HG02970 (cell line): ENCODE data around the gene SARS2.

Experiments
- ATAC-seq: cut with Tn5 transposase; IDR thresholded peaks from one replicate; pipeline ENCODE4 v1.9.1; 2021; ENCODE audit warnings: mild to moderate bottlenecking, moderate library complexity, moderate number of reproducible peaks; ENCODE audit not compliant: unreplicated experiment, low FRiP score

Gene SARS2

DNA sequence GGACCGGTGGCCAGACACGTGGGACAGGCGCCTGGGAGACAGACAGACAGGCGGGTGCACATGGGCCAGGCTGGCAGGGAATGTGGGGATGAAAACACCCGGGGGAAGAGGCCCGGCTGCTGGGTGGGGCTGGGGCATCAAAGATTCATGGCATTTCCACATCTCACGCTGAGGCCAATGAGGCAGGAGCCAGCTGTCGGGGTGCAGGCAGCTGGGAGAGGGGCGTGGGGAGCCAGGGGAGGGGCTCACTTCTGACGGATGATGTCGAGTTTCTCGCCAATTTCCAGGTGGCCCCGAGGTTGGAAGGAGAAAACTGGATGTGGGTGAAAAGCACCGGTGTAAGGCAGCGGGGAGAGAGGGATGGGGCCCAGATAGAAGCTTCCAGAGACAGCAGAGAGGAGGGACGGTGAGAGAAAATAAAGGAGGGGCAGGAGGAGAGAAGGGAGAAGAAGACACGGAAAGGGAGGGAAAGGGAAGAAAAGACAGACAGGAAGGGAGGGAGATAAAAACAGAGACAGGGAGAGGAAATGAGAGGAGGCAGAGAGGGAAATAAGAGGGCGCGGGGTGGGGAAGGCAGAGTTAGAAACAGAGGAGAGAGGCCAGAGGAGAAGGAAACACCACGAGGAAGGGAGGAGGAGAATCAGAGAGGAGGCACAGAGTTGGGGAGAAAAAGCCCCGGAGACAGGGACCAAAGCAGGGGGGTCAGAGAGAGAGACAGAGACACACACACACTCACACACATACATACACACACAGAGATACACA lies 10.5 kb downstream of the SARS2 start:
- no peak for ATAC-seq

GRCh38 chr19:38918526-38918925 lies 12.0 kb downstream of the SARS2 start:
- no peak for ATAC-seq

- ATAC-seq, result no peak
These were observed 12.6 kb downstream of the SARS2 start for GRCh38 chr19:38917921-38918491.

GRCh38 chr19:38917516-38917915 lies 13.0 kb downstream of the SARS2 start:
- no peak for ATAC-seq

DNA sequence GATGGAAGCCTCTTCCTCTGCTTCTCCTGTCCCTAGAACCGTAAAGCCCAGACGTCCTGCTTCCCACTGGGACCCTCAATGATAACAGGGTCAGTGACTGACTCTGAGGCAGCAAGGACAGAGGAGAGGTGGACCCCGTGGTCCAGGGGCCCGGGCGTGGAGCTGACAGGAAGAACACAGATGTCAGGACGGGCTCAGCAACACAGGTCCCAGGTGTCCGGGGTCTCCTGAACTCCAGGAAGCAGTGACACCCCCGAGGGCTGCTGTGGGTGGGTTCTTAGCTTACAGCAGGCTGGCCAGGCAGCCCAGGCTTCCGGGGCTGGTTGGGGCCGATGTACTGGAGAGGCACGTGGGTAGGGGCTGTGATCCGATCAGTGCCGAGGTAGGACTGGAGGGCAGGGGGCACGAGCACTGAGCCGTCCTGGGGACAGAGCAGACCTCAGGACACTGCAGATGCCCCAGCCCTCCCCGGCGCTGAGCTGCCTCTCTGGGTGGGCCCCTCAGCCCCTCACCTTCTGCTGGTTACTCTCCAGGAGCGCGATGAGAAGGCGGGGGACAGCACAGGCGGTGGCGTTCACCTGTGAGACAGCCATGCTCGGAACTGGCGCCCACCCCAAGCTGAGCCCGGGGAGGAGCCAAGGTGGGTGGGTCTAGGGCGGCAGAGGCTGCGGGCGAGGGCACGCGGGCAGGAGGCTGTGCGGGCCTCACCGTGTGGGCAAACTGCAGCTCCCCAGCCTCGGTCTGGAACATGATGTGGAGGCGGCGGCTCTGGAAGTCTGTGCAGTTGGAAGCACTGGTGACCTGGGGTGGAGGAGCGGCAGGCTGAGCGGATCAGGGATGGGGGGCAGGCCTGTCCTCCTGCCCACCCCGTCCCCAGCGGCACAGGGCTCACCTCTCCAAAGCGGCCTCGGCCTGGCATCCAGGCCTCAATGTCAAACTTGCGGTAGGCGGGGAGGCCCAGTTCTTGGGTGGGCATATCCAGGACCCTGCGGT lies 14.9 kb downstream of the SARS2 start:
- ATAC-seq, result no peak

DNA sequence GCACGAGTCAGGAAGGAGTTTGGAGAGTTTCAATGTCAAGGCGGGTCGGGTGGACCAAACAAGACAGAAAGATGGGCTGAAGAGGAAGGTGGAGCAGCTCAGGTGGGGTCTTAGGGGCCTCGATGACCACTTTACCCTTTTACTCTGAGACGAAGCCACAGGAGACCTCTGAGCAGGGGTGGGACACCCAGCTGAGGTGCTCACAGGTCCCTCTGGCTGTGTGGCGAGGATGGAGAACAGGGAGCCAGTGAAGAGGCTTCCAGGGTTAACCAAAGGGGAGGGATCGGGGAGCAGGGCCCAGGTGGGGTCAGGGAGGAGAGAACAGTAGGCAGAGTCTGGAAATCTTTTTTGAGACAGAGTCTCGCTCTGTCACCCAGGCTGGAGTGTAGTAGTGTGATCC lies 16.6 kb downstream of the SARS2 start:
- ATAC-seq, result no peak

DNA sequence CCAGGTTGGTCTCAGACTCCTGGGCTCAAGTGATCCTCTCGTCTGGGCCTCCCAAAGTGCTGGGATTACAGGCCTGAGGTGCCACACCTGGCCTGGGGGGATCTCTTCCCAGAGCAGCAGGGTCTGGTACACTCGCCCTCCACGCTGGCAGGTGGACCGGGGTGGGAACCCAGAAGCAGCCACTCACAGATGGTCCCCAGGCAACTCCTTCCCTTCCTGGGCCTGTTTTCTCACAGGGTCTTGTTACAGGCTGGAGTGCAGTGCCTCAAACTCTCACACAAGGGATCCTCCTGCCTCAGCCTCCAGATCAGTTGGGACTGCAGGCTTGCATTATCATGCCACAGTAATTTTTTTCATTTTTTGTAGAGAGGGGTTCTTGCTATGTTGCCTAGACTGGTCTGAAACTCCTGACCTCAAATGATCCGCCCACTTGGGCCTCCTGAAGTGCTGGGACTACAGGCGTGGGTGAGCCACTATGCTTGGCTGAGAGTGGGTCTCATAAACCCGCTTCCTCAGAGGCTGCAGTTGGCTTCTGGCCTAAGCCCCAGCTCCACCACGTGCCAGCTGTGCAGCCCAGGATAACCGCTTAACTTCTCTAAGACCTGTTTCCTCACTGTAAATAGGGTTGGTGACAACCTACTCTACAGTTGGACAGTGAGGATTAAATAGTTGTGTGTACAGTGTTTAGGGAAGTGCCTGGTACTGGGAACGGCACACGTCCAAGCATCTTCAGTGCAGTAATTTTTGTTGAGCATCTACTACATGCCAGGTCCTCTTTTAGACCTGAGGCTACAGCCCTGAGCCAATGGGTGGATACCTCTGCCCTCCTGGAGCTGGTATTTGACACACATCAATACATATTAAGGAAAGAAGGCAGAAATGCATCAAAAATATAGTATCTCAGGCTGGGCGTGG lies 17.7 kb downstream of the SARS2 start:
- ATAC-seq, result no peak

- no peak for ATAC-seq
These were observed 19.1 kb downstream of the SARS2 start for GRCh38 chr19:38911388-38912001.

DNA sequence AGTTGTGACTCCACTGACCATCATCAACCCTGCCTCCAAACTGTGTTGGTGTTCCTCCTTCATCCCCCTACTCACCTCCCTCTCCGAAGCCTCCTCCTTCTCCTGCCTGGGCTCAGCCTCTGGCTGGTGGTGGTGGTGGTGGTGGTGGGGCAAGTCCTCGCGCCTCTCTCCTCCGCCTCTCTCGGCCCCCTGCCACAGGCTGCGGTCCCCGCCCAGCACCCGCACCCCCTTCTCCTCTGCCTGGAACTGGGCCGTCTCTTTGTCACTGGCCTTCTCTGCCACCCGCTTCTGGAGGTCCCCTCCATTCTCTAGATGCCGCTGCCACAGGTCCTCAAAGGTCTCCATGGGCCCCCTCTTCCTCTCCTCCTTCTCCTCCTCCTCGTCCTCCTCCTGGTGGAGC lies 20.1 kb downstream of the SARS2 start:
- no peak for ATAC-seq

- no peak for ATAC-seq
These were observed 21.7 kb downstream of the SARS2 start for GRCh38 chr19:38908911-38909310.

DNA sequence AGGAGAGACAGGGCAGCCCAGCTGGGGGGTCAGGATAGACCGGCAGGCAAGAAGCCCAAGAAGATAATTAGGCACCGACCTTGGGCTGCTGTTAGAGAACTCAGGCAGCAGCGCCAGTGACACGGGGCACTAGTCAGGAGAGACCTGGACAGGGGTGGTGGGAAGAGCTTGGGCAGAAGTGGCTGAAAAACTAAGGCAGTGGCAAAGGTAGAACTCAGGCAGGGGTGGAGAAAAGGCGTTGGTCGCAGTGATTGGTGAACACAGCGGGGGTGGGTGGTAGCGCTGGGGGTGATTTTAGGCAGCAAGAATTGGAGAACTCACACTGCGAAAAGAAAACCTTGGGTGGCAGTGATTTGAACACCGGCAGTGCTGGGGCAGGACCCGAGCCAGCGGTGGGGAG lies 22.9 kb downstream of the SARS2 start:
- no peak for ATAC-seq

GRCh38 chr19:38907227-38907626 lies 23.3 kb downstream of the SARS2 start:
- no peak for ATAC-seq

GRCh38 chr19:38905620-38906019 lies 24.9 kb downstream of the SARS2 start:
- ATAC-seq, result no peak

DNA sequence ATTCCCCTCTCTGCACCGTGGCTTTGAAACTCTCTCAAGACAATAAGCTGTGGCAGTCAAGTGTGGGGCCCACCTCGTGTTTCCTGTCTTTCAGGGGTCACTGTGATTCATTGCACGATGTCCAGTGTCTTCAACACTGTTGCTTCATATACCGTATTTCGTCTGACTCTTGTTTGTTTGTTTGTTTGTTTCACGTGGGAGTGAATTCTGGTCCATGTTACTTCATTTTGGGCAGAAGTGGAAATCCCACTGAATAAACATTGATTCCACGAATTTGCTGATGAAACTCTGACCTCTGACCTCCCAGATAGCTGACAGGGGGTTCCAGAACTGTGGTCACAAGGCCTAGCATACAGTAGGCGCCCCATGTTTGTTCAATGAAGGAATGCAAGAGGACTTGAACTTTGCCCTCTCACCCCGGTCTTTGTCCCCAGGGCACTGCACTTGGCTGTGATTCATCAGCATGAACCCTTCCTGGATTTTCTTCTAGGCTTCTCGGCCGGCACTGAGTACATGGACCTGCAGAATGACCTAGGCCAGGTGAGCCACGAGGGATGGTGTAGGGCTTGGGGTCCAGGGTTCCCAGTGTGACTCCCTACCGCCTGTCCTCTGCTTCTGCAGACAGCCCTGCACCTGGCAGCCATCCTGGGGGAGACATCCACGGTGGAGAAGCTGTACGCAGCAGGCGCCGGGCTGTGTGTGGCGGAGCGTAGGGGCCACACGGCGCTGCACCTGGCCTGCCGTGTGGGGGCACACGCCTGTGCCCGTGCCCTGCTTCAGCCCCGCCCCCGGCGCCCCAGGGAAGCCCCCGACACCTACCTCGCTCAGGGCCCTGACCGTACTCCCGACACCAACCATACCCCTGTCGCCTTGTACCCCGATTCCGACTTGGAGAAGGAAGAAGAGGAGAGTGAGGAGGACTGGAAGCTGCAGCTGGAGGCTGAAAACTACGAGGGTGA lies 25.7 kb downstream of the SARS2 start:
- ATAC-seq, result no peak

GRCh38 chr19:38901683-38902082 lies 28.9 kb downstream of the SARS2 start:
- no peak for ATAC-seq

- no peak for ATAC-seq
These were observed 29.8 kb downstream of the SARS2 start for GRCh38 chr19:38900743-38901190.

- ATAC-seq, result no peak
These were observed 30.3 kb downstream of the SARS2 start for GRCh38 chr19:38900202-38900629.

GRCh38 chr19:38899447-38900201 lies 30.9 kb downstream of the SARS2 start, which contains the start of the genes NFKBIB and SIRT2:
NFKBIB (plus strand) TSS chr19:38899969; CDS start chr19:38900033, 64 bp downstream.
SIRT2 (minus strand) TSS chr19:38899618; CDS start chr19:38899521, 97 bp downstream.
- peak; percentile 95 for ATAC-seq
